Psoas muscle (tissue), 8 donors: ENCODE measurements around the gene PHC2. TPM values are rescaled to one million over a fixed set of nuclear protein-coding genes. Genes with fewer than 3 reads are reported as not detected.

Source experiments
- ATAC-seq, 4 donors: fragments of 200-7000 bp; cut with Tn5 transposase; one replicate each; pipeline ENCODE4 v1.9.1; 2020; ENCODE audit warnings: moderate library complexity in 3 of 4, mild to moderate bottlenecking in 2 of 4
- DNase-seq, 2 donors: peaks; one replicate each; pipeline ENCODE4 v3.0.0-alpha.2; 2020
- H3K27ac ChIP-seq: fragments of 200-600 bp; one replicate; pipeline ENCODE4 v1.8.0; 2022
- H3K27me3 ChIP-seq, 3 donors: fragments of 200-600 bp in 1 of 3; one replicate each; pipeline versions ENCODE4 v1.6.1 to v1.8.0; 2013 to 2022; ENCODE audit warnings: low read length in 2 of 3, mild to moderate bottlenecking in 2 of 3, moderate library complexity in 1 of 3; ENCODE audit not compliant: insufficient read depth in 3 of 3
- H3K36me3 ChIP-seq, 2 donors: fragments of 200-600 bp in 1 of 2; one replicate each; pipeline versions ENCODE4 v1.6.1 to v1.8.0; 2013 to 2022; ENCODE audit warnings: low read depth in 1 of 2, mild to moderate bottlenecking in 1 of 2, moderate library complexity in 1 of 2; ENCODE audit not compliant: insufficient read depth in 1 of 2
- H3K4me1 ChIP-seq: fragments of 200-600 bp; one replicate; pipeline ENCODE4 v1.8.0; 2022
- H3K4me3 ChIP-seq: fragments of 200-600 bp; one replicate; pipeline ENCODE4 v1.8.0; 2022; ENCODE audit warnings: mild to moderate bottlenecking
- H3K9me3 ChIP-seq: fragments of 200-600 bp; one replicate; pipeline ENCODE4 v1.8.0; 2022
- WGBS, 3 donors: extraction: QIAGEN DNeasy Blood & Tissue Kit; methylation state at CpG; one replicate each; pipeline versions ENCODE4 v1.1.6 to v1.1.7; 2013; 5-methylcytosine and 5-hydroxymethylcytosine counted together
- intact Hi-C, 2 donors: fragments of 100-400 bp; cut with DNase I; formaldehyde crosslinking; loops; one replicate each; pipeline versions ENCODE4 v1.11.0 to v1.14.2; 2022
- polyA plus RNA-seq, 3 donors: library from polyadenylated mRNA; stranded (reverse); fragments of 200-250 nt; gene quantifications; one replicate each; pipeline ENCODE4 v1.2.3, GENCODE V29; 2013
- total RNA-seq, 4 donors: library from RNA; stranded (reverse); fragmentation: NEBNext Ultra II Directional in 2 of 4; extraction: Animal tissue kit (Norgen Biotek cat#: 25700) in 2 of 4; gene quantifications; one replicate each; pipeline versions ENCODE4 v1.2.1 to v1.2.4, GENCODE V29; 2021 to 2023
- TF ChIP-seq, protein P1 (sequence below): fragments of 200-600 bp; IDR thresholded peaks from one replicate; pipeline ENCODE4 v1.8.0; 2022; ENCODE audit warnings: antibody characterized with exemption
- donor health status: healthy with polysubstance abuse.
- donor health status: DM: no; HTN: no; CAD: no; lungs with moderate emphysema.
- donor health status: Bipolar disorder and iron deficiency.
- donor health status: healthy.
- donor health status: DM: yes; HTN: yes; CAD: no.
- donor health status: DM: no; HTN: no; CAD: no.
- donor health status: DM: no; HTN: no; CAD: no.
- donor health status: DM: yes; HTN: yes; CAD: no.

Gene PHC2
- total and polyA plus RNA-seq, 7 donors, result 74.1 to 427 (median 338) TPM

DNA sequence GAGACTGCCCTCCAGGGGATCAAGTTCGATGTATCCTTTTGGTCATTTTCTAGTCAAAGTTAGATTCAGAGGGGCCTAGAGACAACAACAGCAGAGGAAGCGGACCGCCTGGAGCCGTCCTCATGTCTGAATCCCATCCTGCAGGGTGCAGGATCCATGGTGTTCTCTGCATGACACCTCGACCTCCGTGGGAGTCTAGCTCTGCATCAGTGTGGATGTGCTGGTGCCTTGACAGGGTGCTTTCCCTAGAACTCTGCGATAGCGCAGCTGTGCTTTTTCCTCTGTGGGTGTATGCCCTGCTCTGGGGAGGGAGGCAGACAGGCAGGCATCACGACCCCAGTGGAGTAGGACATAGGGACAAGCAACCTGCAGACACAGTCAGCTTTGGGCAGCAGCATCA, 61.8 kb downstream of the PHC2 start:
- Histone ChIP-seq H3K27ac (no peak overlapping the region), H3K27me3 (no peaks in the 10 kb centered on the region), H3K9me3 (no peaks in the 10 kb centered on the region), H3K4me3 (no peak overlapping the region), H3K4me1 (peaks cover 36% of the 10 kb centered on the region), H3K36me3 (peaks cover 0 to 33% of the 10 kb centered on the region in 2 donors)
- intact Hi-C loops, result loop anchor here (5.0 to 10.0 kb wide), 5 partner anchors 37 to 244 kb away; no protein-coding TSS in a partner anchor
- 85 to 87% (median 86%) methylated on average over 9 of the region's 9 CpGs for WGBS, 3 donors
- DNase-seq (no peak), ATAC-seq (no peak)
- TF ChIP-seq, protein P1, sequence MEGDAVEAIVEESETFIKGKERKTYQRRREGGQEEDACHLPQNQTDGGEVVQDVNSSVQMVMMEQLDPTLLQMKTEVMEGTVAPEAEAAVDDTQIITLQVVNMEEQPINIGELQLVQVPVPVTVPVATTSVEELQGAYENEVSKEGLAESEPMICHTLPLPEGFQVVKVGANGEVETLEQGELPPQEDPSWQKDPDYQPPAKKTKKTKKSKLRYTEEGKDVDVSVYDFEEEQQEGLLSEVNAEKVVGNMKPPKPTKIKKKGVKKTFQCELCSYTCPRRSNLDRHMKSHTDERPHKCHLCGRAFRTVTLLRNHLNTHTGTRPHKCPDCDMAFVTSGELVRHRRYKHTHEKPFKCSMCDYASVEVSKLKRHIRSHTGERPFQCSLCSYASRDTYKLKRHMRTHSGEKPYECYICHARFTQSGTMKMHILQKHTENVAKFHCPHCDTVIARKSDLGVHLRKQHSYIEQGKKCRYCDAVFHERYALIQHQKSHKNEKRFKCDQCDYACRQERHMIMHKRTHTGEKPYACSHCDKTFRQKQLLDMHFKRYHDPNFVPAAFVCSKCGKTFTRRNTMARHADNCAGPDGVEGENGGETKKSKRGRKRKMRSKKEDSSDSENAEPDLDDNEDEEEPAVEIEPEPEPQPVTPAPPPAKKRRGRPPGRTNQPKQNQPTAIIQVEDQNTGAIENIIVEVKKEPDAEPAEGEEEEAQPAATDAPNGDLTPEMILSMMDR, result no peak

DNA sequence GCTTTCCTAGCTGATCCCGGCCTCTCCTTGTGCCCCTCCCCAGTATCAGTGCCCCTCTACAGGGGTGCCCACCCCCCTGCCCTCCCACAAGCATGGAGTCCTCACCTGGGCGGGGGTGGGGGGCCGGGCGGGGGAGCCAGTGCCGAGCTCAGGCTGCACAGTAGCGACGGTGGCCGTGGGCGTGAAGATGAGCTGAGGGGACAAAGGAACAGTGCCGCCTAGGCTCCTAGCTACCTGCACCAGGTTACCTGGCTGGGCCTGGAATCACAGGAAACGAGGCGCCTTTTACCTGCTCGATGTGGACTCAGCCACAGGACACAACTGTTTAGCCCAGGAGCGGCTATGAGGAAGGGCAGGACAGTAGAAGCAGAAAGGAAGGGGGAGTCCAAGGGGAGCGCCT, 62.5 kb downstream of the PHC2 start:
- Histone ChIP-seq H3K27me3 (no peaks in the 10 kb centered on the region), H3K4me3 (no peak overlapping the region), H3K27ac (no peak overlapping the region), H3K36me3 (peaks cover 0 to 30% of the 10 kb centered on the region in 2 donors), H3K9me3 (no peaks in the 10 kb centered on the region), H3K4me1 (peaks cover 39% of the 10 kb centered on the region)
- TF ChIP-seq, protein P1, result no peak
- ATAC-seq (no peak), DNase-seq (no peak)
- 89 to 91% (median 89%) methylated on average over 13 to 15 of the region's 15 CpGs for WGBS, 3 donors
- intact Hi-C loops, result loop anchor here (1.0 to 10.0 kb wide), 6 partner anchors 36 to 244 kb away; no protein-coding TSS in a partner anchor

DNA sequence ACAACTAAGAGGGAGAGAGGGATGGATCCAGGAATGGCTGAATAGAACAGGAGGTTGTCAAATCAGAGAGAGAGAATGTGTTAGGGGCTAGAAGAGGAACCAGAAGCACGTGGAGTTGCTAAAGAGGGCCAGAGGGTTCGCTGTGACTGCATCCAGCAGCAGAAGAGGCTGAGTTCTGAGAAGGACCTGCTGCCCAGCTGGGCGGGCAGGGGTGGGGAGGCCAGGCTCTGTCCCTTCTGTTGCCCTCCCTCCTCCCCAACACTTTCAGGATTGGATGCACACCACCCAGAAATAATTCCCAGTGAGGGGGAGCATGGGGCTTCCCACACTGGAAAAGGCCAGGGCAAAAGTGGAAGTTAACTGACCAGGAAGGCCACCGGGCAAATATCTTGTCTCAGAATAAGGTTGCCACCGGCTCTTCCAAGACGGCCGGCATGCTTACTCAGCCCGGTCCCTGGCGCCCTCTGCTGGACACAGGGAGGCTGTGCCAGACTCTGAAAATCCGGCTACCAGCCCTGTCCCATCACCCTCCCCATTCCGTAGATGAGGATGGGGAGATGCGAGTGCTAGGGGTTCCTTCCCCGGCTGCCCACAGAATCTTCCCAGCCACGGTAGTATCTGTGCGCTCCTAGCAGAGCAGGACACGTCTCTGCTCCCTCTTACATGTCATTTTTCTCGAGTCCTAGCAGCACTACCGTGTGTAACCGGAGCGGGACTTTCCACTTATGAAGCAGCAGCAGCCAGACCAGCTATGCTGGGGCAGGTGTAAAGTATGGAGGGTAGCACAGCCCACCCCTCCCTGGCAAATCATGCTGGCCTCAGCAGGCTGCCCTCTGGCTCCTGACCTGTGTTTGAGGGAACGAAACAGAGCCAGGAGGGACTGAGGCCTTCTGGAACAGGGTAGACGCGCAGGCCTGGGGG, 63.1 kb downstream of the PHC2 start:
- TF ChIP-seq, protein P1, result peak; percentile 98
- DNase-seq, result peak; percentile 86 to 95
- peak overlapping the region; percentile 88 for H3K27ac ChIP-seq
- no peak overlapping the region for H3K4me3 ChIP-seq
- 31 to 35% (median 33%) methylated on average over 22 to 23 of the region's 23 CpGs for WGBS, 3 donors
- intact Hi-C loops, result loop anchor here (1.0 to 10.0 kb wide), 8 partner anchors 35 to 243 kb away; no protein-coding TSS in a partner anchor
- peaks cover 0 to 29% of the 10 kb centered on the region in 2 donors for H3K36me3 ChIP-seq
- no peaks in the 10 kb centered on the region for H3K27me3 ChIP-seq
- no peaks in the 10 kb centered on the region for H3K9me3 ChIP-seq
- ATAC-seq, result peak; percentile 72 to 80 (median 76)
- peaks cover 44% of the 10 kb centered on the region for H3K4me1 ChIP-seq

DNA sequence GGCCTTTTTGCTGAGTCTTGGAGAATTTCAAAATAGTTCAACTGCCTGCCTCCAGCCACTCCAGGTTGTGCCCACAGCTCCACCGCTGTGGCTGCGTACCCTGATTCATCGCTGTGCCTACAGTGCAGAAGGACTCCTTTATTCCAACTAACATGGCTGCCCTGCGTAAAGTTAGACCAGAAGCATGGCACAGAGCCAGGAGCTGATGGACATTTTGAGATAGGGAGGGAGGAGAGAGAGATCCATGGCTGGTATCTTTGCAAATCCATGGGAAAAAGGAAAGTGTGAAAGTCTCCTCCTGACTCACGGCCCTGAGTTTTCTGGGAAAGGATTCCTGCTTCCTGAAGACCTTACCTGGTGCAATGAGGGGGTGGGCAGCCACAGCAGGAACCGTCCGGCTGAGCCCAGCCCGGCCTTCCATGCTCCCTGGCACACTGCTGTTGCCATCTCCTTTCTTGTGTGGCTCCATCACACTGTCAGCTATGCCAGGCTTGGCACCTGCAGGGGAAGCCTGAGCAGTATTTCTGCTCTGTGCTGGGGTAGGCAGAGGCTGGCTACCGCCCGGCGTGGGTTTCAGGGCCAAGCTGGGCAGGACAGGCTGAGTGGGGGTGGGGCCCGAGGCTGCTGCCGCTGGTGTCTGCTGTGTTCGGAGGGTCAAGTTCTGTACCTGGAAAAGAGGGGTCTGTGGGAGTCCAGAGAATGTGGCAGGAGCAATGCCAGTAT, 64.0 kb downstream of the PHC2 start:
- ATAC-seq, result peak; percentile 34 to 55 (median 42)
- H3K4me3 ChIP-seq, result no peak overlapping the region
- peaks cover 51% of the 10 kb centered on the region for H3K4me1 ChIP-seq
- H3K36me3 ChIP-seq, result peaks cover 0 to 26% of the 10 kb centered on the region in 2 donors
- 43 to 46% (median 44%) methylated on average over 14 of the region's 14 CpGs for WGBS, 3 donors
- peak overlapping the region; percentile 88 for H3K27ac ChIP-seq
- TF ChIP-seq, protein P1, result no peak
- intact Hi-C loops, result loop anchor here (1.0 to 10.0 kb wide), 7 partner anchors 35 to 242 kb away; no protein-coding TSS in a partner anchor
- no peaks in the 10 kb centered on the region for H3K27me3 ChIP-seq
- H3K9me3 ChIP-seq, result no peaks in the 10 kb centered on the region
- DNase-seq, result peak; percentile 37 to 75
